Adrenal gland (tissue), 19 donors: ENCODE results near the gene NPS. TPM values are rescaled to one million over a fixed set of nuclear protein-coding genes. Genes with fewer than 3 reads are reported as not detected.

Experiments used
- DNase-seq, 7 donors: peaks; one replicate each; pipeline ENCODE4 v3.0.0-alpha.2; 2019 to 2020
- H3K27ac ChIP-seq, 5 donors: fragments of 200-600 bp; sonication (generic) in 4 of 5; 1 replicate in 3 of 5; 2 replicates in 2 of 5; pipeline versions ENCODE4 v1.5.1 to v1.8.0; 2016 to 2020; ENCODE audit warnings: mild to moderate bottlenecking in 1 of 5
- H3K27me3 ChIP-seq: fragments of 200-600 bp; 2 replicates; pipeline ENCODE4 v1.8.0; 2021
- H3K36me3 ChIP-seq, 2 donors: fragments of 200-600 bp; replicated peaks in 1 of 2; 1 replicate in 1 of 2; 2 replicates in 1 of 2; pipeline versions ENCODE4 v1.5.1 to v1.8.0; 2018 to 2022
- H3K4me1 ChIP-seq, 2 donors: fragments of 200-600 bp; replicated peaks in 1 of 2; 1 replicate in 1 of 2; 2 replicates in 1 of 2; pipeline versions ENCODE4 v1.5.1 to v1.8.0; 2018 to 2021
- H3K4me3 ChIP-seq, 4 donors: fragments of 200-600 bp; sonication (generic) in 3 of 4; one replicate each; pipeline ENCODE4 v1.5.1; 2016 to 2018
- H3K9me3 ChIP-seq, 3 donors: fragments of 200-600 bp; sonication (generic) in 1 of 3; replicated peaks in 1 of 3; 1 replicate in 2 of 3; 2 replicates in 1 of 3; pipeline versions ENCODE4 v1.5.1 to v1.8.0; 2016 to 2021
- POLR2A ChIP-seq, 2 donors: fragments of 450-650 bp; IDR thresholded peaks; one replicate each; pipeline ENCODE4 v1.6.1; 2017; ENCODE audit warnings: antibody characterized with exemption in 2 of 2, mild to moderate bottlenecking in 2 of 2, moderate library complexity in 1 of 2
- WGBS, 4 donors: extraction: QIAGEN DNeasy Blood & Tissue Kit in 2 of 4; methylation state at CpG; one replicate each; pipeline versions ENCODE4 v1.1.5 to v1.1.7; 2013 to 2017; 5-methylcytosine and 5-hydroxymethylcytosine counted together
- intact Hi-C, 2 donors: fragments of 100-400 bp; cut with DNase I; formaldehyde crosslinking; loops; one replicate each; pipeline versions ENCODE4 v1.14.1 to v1.15.0; 2022 to 2023
- long read RNA-seq, 10 donors: library from polyadenylated mRNA in 3 of 10; unstranded in 2 of 10; stranded (forward) in 1 of 10; transcript quantifications; one replicate each; pipeline ENCODE4 v2.0.0 and lab custom pipeline, GENCODE V29; 2021 to 2026
- polyA plus RNA-seq, 3 donors: library from polyadenylated mRNA; stranded (reverse); fragments of 200-250 nt in 2 of 3; fragments of 350-450 nt in 1 of 3; fragmentation: Illumina TruSeq in 1 of 3; extraction: RNeasy Lipid Tissue Mini Kit (QIAGEN cat#74804) in 1 of 3; gene quantifications; one replicate each; pipeline ENCODE4 v1.2.3, GENCODE V29; 2013 to 2014
- total RNA-seq, 9 donors: library from RNA; depleted of rRNA in 4 of 9; stranded (reverse); fragments of >200 nt in 4 of 9; fragments of 120-200 nt in 1 of 9; fragmentation: NEBNext Ultra II Directional in 1 of 9; extraction: Animal tissue kit (Norgen Biotek cat#: 25700) in 1 of 9; gene quantifications; one replicate each; pipeline versions ENCODE4 v1.1.0 to v1.2.4, GENCODE V29; 2013 to 2023
- TF ChIP-seq, protein P1 (sequence below), 6 experiments: fragments of 450-650 bp in 4 of 6; fragments of 200-600 bp in 2 of 6; sonication (generic) in 1 of 6; IDR thresholded peaks; 1 replicate in 5 of 6; 2 replicates in 1 of 6; pipeline versions ENCODE4 v1.5.1 to v1.8.0; 2016 to 2021; ENCODE audit warnings: antibody characterized with exemption in 6 of 6, mild to moderate bottlenecking in 2 of 6, moderate library complexity in 1 of 6
- donor health status: healthy with polysubstance abuse.
- donor health status: Bipolar disorder and iron deficiency.
- donor health status: DM: yes; HTN: yes; CAD: no.
- donor health status: DM: no; HTN: no; CAD: no.
- donor health status: DM: no; HTN: no; CAD: no.
- donor health status: DM: yes; HTN: yes; CAD: no.

The NPS gene, protein sequence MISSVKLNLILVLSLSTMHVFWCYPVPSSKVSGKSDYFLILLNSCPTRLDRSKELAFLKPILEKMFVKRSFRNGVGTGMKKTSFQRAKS
- total RNA-seq (not detected), polyA plus RNA-seq (not detected)
- long read RNA-seq, donor 1: 0 reads
- long read RNA-seq, donor 2: 0 reads
- long read RNA-seq, donor 3: 0 reads
- long read RNA-seq, donor 4: 0 reads
- long read RNA-seq, donor 5: 0 reads
- long read RNA-seq, donor 6: 0 reads
- long read RNA-seq, donor 7: 0 reads
- long read RNA-seq, donor 8: 0 reads
- long read RNA-seq, donor 9: 0 reads
- long read RNA-seq, donor 10: 0 reads

DNA sequence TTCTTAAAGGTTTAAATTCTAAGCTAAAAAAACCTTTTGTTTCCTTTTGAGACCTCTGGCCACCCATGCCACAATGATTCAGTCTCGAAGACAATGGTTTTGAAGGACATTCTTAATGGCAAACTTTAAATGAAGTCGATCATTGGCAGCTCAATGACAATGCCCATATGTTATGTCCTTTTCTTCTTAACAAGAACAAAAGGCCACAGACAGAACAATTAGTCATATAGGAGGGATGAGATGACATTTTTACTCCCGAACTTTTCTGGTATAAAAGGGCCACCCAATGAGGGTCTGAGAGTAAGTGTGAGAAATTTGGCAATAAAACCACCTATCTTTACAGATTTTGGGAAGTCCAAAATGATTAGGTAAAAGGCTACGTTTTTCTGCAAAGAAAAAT, at the start of gene NPS:
NPS (plus strand) TSS at position 301 of the 400 bp plus-strand sequence; CDS start at position 361, 60 bp downstream.
- Histone ChIP-seq H3K27ac (no peak within 1 kb of the TSS), H3K27me3 (peaks cover 9% of the 10 kb centered on the region), H3K4me1 (no peaks in the 10 kb centered on the region), H3K9me3 (no peaks in the 10 kb centered on the region), H3K36me3 (no peaks in the 10 kb centered on the region), H3K4me3 (no peak within 1 kb of the TSS)
- WGBS, 4 donors: 41 to 58% (median 48%) methylated on average over 4 of the region's 4 CpGs
- TF ChIP-seq, protein P1, sequence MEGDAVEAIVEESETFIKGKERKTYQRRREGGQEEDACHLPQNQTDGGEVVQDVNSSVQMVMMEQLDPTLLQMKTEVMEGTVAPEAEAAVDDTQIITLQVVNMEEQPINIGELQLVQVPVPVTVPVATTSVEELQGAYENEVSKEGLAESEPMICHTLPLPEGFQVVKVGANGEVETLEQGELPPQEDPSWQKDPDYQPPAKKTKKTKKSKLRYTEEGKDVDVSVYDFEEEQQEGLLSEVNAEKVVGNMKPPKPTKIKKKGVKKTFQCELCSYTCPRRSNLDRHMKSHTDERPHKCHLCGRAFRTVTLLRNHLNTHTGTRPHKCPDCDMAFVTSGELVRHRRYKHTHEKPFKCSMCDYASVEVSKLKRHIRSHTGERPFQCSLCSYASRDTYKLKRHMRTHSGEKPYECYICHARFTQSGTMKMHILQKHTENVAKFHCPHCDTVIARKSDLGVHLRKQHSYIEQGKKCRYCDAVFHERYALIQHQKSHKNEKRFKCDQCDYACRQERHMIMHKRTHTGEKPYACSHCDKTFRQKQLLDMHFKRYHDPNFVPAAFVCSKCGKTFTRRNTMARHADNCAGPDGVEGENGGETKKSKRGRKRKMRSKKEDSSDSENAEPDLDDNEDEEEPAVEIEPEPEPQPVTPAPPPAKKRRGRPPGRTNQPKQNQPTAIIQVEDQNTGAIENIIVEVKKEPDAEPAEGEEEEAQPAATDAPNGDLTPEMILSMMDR (IDR thresholded peaks at IDR 0.05): no peak
- no peak for TF ChIP-seq POLR2A (IDR thresholded peaks at IDR 0.05)
- intact Hi-C loops: no loop called here
- DNase-seq: no peak

DNA sequence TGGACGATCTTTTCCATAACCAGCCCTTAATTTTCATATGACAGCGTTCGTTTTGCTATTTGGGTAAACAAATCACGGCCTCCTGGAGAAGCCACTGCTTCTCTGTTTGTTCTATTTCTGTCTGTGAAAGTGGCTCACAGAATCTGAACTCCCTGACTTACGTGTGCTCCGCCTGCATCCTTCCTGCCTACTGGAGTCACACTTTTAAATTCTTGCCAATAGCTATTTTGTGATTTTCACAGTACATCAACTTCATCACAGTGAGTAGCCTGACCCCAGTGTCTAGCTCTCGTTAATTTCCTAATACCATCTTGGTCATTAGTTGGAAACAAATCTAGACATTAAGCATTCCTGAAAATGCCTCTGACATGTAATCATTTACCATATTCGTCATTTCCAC, 49.0 kb upstream of the NPS start:
- WGBS, 4 donors: 69 to 76% (median 69%) methylated on average over 8 of the region's 8 CpGs
- H3K27me3 ChIP-seq: no peaks in the 10 kb centered on the region
- no peak for DNase-seq
- H3K9me3 ChIP-seq: no peaks in the 10 kb centered on the region
- intact Hi-C loops: no loop called here
- no peak overlapping the region for H3K4me3 ChIP-seq
- H3K36me3 ChIP-seq: no peaks in the 10 kb centered on the region
- no peak overlapping the region for H3K27ac ChIP-seq
- H3K4me1 ChIP-seq: no peaks in the 10 kb centered on the region
- no peak for TF ChIP-seq POLR2A (IDR thresholded peaks at IDR 0.05)
- TF ChIP-seq, protein P1 (IDR thresholded peaks at IDR 0.05): no peak

DNA sequence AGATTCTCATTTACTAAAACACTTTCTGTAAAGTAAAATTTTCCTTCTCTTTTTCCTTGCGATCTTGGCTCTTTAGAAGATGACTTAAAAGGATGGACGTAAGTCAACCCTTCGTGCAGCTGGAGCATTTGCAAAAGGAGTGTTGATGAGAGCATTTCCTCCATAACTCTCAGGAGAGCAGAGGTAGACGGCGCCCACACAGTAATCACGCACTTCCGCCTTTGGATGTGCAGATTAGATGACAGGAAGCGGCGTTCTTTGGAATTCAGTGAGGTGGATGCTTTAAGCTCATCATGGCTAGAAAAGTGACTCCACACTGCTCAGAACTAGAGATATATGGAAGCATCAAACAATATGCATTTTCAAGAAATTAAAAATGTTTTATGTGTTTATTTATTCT, 43.0 kb upstream of the NPS start:
- intact Hi-C loops: no loop called here
- DNase-seq: no peak
- Histone ChIP-seq H3K36me3 (no peaks in the 10 kb centered on the region), H3K4me3 (no peak overlapping the region), H3K9me3 (no peaks in the 10 kb centered on the region), H3K27ac (no peak overlapping the region), H3K27me3 (no peaks in the 10 kb centered on the region), H3K4me1 (no peaks in the 10 kb centered on the region)
- WGBS, 4 donors: 62 to 73% (median 68%) methylated on average over 9 of the region's 9 CpGs
- TF ChIP-seq, protein P1 (IDR thresholded peaks at IDR 0.05): no peak
- no peak for TF ChIP-seq POLR2A (IDR thresholded peaks at IDR 0.05)

DNA sequence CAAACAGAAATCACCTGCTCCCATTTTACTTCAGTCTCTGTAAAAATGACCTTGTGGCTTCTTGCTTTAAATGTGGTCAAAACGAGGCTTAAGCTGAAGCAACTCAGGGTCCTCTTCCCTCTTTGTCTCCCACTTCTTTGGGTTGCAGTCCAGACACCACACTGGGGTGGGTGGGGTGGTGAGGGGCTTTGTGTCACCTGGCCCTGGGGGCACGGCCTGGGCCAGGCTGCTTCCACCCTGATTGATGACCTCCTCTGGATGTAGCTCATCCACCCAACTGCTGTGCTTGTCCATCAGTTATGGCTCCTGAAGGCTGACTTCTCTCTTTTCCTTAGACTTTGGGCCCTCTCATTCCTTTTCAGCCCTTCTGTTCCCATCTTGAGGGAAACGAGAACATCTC, 26.8 kb upstream of the NPS start:
- Histone ChIP-seq H3K27me3 (no peaks in the 10 kb centered on the region), H3K4me3 (no peak overlapping the region), H3K36me3 (no peaks in the 10 kb centered on the region), H3K27ac (no peak overlapping the region), H3K9me3 (no peaks in the 10 kb centered on the region), H3K4me1 (no peaks in the 10 kb centered on the region)
- no peak for TF ChIP-seq POLR2A (IDR thresholded peaks at IDR 0.05)
- TF ChIP-seq, protein P1 (IDR thresholded peaks at IDR 0.05): no peak
- DNase-seq: no peak
- intact Hi-C loops: no loop called here
- WGBS, 4 donors: 54 to 79% (median 61%) methylated on average over 3 of the region's 3 CpGs
